Subcutaneous adipose tissue (tissue), 4 donors: ENCODE measurements around the gene RFESD. TPM values are rescaled to one million over a fixed set of nuclear protein-coding genes. Genes with fewer than 3 reads are reported as not detected.

ENCODE experiments used
- total RNA-seq, 4 donors: library from RNA; depleted of rRNA; stranded (reverse); fragments of >200 nt; gene quantifications; one replicate each; pipeline ENCODE4 v1.1.0, GENCODE V29; 2016
- TF ChIP-seq, protein P1 (sequence below): fragments of 450-650 bp; IDR thresholded peaks from one replicate; pipeline ENCODE4 v1.5.1; 2016; ENCODE audit warnings: low read depth, mild to moderate bottlenecking, control low read depth, antibody characterized with exemption, moderate library complexity

RFESD gene
- total RNA-seq, 4 donors from 2014 or later = 1.7 to 5.5 (median 3.4) TPM

DNA sequence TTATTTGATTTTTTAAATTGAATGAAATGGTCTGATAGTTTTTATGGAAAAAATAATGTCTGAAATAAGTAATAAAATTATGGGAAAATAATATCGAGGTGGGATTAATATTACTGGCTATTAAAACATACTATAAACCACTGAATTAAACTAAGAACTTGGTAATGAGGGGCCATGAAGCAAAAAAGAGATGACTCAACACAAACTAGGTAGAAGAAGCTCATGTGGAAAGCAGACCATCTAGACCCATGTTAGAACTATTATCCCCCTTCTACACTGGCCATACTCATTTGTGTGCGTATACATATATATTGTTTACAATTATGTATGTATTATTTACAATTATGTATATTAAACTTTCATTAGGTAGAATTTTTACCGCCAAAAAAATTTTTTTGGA, 35.2 kb upstream of the RFESD start:
- TF ChIP-seq, protein P1, sequence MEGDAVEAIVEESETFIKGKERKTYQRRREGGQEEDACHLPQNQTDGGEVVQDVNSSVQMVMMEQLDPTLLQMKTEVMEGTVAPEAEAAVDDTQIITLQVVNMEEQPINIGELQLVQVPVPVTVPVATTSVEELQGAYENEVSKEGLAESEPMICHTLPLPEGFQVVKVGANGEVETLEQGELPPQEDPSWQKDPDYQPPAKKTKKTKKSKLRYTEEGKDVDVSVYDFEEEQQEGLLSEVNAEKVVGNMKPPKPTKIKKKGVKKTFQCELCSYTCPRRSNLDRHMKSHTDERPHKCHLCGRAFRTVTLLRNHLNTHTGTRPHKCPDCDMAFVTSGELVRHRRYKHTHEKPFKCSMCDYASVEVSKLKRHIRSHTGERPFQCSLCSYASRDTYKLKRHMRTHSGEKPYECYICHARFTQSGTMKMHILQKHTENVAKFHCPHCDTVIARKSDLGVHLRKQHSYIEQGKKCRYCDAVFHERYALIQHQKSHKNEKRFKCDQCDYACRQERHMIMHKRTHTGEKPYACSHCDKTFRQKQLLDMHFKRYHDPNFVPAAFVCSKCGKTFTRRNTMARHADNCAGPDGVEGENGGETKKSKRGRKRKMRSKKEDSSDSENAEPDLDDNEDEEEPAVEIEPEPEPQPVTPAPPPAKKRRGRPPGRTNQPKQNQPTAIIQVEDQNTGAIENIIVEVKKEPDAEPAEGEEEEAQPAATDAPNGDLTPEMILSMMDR = no peak

DNA sequence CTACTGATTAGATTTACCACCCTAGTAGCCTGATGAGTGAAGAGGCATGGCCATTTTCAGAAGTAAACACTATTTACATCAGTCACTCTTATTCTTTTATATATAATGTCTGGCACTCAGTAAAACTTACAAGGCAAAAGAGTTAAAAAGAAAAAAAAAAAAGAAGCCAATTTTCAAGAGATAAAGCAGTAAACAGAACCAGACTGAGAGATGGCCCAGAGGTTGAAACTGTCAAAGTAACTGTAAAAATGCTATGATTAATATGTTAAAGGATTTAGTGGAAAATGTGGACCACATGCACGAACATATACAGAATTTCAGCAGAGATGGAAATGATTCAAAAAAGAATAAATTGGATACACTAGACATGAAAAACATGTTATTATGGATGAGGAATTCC, 33.1 kb upstream of the RFESD start:
- TF ChIP-seq, protein P1 = no peak

DNA sequence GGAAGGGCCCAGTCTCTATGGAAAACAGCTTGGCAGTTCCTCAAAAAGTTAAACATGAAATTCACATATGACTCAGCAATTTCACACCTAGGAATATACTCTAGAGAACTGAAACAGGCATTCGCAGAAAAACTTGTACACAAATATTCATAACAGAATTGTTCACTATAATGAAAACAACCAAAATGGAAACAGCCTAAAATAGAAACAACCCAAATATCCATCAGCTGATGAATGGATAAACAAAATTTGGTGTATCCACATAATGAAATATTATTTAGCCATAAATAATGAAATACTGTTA, 31.5 kb upstream of the RFESD start:
- TF ChIP-seq, protein P1 = no peak

DNA sequence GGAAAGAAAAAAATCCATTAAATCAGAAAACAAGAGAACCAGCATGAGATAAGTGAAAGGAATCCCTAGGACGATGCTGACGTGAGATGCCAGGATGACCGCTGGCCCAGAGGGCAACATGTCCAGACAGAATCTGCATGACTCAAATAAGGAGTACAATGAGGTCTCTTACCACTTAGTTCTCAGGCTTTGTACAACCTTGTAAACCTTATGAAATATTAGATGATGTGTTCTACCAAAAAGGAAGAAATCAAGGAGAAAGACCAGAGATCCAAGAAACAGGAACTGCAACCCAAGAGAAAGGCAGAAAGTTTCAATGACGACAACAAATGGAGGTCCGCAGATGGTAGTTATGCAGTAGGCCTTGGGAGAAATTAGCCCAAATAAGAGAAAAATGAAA, 29.5 kb upstream of the RFESD start:
- TF ChIP-seq, protein P1 = no peak

DNA sequence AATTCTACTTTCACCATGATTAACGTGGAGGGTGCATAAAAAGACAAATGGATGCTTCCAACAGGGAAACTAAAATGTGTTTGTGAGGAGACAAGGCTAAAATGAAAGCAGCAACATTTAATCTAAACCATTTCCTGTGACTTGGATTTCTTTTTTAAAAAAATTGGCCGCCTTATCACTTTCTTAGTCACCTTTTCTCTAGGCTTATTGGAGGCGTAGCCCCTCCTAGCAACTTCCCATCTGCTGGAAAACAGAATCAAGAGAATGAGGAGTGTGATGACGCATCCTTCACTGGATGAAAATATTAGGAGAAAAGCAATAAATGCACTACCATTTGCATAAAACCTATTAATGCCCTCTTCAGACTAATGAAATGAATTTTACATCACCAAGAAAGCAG, 27.5 kb upstream of the RFESD start:
- TF ChIP-seq, protein P1 = no peak

DNA sequence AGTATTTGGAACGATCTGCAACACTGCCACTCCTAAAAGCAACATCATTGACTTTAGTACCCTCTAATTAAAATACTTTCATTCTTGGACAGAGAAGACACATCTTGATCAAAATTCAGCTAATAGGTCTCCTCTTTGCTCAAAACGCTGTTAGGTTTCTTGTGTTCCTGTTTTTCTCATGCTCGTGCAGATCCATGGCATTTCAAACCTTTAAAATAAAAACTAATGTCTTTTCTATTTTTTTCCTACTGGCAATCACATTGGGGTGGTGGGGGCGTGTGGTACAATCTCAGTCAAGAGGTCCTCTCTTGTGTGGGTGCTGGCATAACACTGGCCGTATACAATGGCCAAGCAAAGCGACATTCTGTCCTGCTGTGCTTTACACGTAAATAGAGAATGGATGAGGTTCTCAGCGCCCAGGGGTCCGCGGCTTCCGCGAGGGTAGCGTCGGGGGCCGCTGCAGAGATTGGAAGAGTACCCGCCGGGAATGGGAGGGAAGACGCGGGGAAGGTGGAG, 27.0 kb upstream of the RFESD start:
- TF ChIP-seq, protein P1 = no peak

DNA sequence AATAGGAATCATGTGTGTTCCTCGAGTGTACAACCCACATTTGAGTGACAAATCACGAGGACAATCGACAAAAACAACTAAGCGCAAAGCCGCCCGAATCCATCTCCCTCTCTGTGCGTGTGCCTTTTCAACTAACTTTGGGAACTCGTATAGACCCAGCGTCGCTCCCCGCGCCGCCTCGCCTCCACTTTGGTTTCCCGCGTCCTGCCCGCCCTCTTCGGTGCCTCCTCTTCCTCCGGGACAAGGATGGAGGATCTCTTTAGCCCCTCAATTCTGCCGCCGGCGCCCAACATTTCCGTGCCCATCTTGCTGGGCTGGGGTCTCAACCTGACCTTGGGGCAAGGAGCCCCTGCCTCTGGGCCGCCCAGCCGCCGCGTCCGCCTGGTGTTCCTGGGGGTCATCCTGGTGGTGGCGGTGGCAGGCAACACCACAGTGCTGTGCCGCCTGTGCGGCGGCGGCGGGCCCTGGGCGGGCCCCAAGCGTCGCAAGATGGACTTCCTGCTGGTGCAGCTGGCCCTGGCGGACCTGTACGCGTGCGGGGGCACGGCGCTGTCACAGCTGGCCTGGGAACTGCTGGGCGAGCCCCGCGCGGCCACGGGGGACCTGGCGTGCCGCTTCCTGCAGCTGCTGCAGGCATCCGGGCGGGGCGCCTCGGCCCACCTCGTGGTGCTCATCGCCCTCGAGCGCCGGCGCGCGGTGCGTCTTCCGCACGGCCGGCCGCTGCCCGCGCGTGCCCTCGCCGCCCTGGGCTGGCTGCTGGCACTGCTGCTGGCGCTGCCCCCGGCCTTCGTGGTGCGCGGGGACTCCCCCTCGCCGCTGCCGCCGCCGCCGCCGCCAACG, 26.3 kb upstream of the RFESD start, which contains the start of gene GPR150:
GPR150 (plus strand) TSS at position 58 of the 840 bp plus-strand sequence; CDS start at position 247, 189 bp downstream.
- TF ChIP-seq, protein P1 = no peak
